Loucy (cell line): ENCODE data around the gene DSCAML1.

ENCODE experiments used
- EZH2phosphoT487 ChIP-seq: fragments of 200-600 bp; IDR thresholded peaks from 2 replicates; pipeline ENCODE4 v1.6.1; 2018; ENCODE audit warnings: antibody characterized with exemption, mild to moderate bottlenecking, moderate library complexity, borderline replicate concordance
- TF ChIP-seq, protein P1 (sequence below): fragments of 200-600 bp; sonication (generic); conservative IDR thresholded peaks from 2 replicates; pipeline ENCODE4 v1.5.1; 2014; ENCODE audit warnings: mild to moderate bottlenecking, antibody characterized with exemption, low read length

DNA sequence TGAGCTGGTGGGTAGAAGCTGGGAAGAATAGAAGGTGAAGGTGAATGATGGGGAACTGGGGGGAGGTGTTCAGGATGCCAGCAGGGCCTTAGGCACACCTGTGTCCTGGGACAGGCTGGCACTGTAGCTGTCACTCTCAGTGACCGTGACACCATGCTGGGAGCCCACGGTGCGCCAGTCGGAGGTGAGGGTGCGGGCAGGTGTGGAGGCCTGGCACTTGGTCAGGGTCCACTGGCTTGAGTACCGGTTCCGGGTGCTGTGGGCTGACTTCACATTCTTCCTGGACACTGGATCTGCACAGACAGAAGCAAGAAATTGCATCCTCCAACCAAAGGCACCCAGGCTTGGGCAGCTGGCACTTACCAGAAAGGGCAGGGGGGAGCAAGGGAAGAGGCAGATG, 365.6 kb downstream of the DSCAML1 start:
- TF ChIP-seq, protein P1, sequence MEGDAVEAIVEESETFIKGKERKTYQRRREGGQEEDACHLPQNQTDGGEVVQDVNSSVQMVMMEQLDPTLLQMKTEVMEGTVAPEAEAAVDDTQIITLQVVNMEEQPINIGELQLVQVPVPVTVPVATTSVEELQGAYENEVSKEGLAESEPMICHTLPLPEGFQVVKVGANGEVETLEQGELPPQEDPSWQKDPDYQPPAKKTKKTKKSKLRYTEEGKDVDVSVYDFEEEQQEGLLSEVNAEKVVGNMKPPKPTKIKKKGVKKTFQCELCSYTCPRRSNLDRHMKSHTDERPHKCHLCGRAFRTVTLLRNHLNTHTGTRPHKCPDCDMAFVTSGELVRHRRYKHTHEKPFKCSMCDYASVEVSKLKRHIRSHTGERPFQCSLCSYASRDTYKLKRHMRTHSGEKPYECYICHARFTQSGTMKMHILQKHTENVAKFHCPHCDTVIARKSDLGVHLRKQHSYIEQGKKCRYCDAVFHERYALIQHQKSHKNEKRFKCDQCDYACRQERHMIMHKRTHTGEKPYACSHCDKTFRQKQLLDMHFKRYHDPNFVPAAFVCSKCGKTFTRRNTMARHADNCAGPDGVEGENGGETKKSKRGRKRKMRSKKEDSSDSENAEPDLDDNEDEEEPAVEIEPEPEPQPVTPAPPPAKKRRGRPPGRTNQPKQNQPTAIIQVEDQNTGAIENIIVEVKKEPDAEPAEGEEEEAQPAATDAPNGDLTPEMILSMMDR = no peak
- TF ChIP-seq EZH2phosphoT487 = no peak
